ENCODE results near the gene CYTIP. TPM values are rescaled to one million over a fixed set of nuclear protein-coding genes. Genes with fewer than 3 reads are reported as not detected.
A peak's percentile ranks its signal among the peaks of the same experiment; 100 is the strongest.
"Not testable (repeated sequence)": the region's sequence is repeated elsewhere in the genome, so short reads cannot be mapped to it uniquely, and the experiment has no call there.

CYTIP gene
- total RNA-seq, 2 donors from 2014 or later: 5.1 to 6.6 TPM

DNA sequence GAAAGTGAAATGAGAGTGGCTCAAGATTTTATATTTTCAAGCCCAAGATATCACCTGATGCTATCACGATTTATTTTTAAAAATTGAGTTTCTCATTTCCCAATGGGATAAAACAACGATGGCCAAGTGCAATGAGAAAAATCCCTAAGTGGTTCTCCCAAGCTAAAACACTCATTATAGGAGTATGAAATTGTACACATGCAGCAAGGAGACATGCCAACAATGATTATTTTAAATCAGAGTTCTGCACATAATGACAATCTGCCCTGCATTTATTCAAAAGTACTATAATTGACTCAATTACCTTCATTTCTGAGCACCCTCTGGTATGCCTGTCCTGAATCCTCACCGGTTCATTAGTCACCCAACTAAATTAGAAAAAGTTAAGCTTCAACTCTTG lies 12.7 kb downstream of the CYTIP start:
- intact Hi-C loops (cut with DNase I, micrococcal nuclease): no loop called here
- no peak for ATAC-seq
- no peak for DNase-seq

DNA sequence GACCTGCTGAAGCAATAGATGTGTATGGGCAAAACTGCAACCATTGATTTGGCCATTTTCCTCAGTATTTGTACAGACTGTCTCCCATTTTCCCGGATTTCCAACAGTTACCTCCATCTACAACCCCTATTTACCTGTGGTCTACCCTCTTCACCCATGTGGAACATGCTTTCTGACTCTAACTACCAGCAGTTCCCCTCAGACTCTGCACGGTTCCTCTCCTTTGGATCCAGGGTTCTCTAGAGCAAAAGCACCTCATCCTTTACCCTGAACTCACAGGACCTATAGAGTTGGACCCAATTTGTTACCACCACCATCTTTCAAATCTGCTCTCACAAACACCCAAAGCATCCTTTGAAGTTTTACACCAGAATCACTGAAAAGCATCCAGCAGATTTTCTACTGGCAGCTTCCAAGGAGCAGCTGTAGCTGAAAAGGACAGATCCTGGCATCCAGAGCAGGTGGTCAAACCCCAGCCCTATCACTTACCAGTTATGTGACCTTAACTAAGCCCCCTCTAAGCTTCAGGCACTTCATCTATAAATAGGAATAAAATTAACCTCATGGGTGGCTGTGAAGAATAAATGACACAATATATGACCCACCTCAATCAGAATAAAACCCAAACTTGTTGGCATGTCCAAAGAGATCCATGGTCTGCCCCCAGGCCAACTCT lies 15.3 kb downstream of the CYTIP start:
- intact Hi-C loops (cut with DNase I, micrococcal nuclease): no loop called here
- no peak for ATAC-seq

DNA sequence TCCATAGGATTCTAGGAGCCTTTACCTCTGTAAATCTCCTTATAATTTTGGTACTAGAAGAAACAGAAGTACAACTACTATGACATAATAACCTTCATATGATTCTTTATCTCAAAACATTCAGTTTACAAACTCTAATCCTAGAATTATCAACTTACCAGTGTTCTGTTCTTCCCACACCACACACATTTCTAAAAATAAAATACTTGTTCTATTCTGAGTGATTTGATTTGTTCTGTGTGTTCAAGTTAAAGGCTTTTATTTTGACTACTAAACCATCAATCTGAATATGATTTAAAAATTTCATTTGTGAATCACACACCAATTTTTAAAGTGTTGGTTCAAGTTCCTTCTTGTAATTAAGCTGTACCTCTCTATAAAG lies 16.0 kb downstream of the CYTIP start:
- intact Hi-C loops (cut with DNase I, micrococcal nuclease): no loop called here
- DNase-seq: no peak
- ATAC-seq: no peak

More for the DNA sequence above, 15.3 kb downstream of the CYTIP start:
- DNase-seq: no peak

DNA sequence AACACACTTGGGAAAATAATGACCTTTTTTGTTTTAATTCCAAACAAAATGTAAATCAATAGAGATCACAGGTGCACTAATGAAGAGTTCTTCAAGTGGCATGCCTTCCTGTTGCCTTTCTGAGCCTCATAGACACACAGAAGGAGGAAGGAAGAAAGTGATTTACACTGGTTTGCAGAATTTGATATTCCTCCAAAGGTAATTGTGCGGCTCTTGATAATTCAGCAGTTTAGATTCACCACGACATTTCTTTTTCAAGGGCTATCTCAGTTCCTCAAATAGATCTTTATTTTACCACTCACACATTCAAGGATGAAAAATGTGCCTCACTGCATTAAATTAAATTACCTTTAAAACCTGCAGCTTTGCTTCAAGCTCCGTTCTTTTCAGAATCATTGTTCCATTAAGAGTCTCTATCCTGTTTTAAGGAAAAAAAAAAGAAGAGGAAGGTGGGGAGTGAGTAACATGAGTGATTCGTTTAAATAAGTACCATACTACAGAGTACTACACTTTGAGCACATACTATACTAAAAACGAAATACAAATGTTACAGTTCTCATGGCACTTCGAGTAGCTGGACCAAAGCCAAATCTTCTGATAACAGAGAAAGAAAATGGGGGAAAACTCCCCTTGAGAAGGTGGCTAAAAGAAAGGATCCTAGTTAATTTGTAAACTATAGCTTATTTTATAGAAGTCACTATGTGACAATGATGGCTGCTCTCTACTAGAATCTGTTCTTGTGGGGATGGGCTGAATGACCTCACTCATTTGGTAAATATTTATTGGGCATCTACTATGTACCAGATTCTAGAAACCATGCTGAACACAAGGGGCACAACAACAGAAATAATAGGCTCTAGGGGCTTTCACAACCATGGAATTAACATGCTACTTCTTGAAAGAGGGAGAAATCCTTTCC lies 16.6 kb downstream of the CYTIP start:
- intact Hi-C loops (cut with DNase I, micrococcal nuclease): no loop called here
- ATAC-seq: no peak
- no peak for DNase-seq

DNA sequence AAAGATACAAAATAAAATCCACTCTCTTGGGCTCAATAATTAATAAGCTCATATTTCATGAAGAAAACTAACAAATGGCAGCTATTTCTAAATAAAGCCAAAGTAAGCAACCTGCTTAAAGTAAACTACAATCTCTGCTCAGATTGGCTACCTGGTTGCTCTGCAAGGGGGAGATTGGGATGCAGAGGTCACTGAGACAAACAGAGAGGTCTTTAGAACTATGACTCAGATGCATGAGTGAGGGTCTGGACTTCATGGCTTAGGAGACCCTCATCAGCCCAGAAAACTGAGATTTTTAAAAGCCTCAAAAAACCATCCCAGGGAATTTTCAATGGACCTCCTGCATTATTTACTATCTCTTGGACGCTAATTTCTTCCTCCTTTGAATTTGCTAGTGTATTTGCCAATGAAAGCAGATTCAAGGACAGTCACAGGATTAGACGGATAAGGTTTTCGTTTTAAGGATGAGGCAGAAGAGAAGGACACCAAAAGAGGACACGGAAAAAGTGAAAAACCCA lies 17.4 kb downstream of the CYTIP start:
- ATAC-seq (no peak), DNase-seq (no peak)
- intact Hi-C loops (cut with DNase I, micrococcal nuclease): no loop called here

DNA sequence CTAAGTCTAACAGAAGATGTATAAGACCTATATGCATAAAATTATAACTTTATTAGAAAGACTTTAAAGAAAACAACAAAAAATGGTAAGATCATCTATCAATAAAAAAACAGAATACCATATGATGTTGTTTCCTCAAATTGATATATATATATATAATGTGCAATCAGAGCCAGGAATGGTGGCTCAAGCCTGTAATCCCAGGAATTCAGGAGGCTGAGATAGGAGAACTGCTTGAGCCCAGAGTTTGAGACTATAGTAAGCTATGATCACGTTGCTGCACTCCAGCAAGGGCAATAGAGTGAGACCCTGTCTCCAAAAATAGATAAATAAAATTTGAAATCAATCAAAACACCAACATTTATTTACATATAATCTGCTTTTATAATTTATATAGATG lies 19.5 kb downstream of the CYTIP start:
- ATAC-seq (no peak), DNase-seq (no peak)
- intact Hi-C loops (cut with DNase I, micrococcal nuclease): no loop called here

DNA sequence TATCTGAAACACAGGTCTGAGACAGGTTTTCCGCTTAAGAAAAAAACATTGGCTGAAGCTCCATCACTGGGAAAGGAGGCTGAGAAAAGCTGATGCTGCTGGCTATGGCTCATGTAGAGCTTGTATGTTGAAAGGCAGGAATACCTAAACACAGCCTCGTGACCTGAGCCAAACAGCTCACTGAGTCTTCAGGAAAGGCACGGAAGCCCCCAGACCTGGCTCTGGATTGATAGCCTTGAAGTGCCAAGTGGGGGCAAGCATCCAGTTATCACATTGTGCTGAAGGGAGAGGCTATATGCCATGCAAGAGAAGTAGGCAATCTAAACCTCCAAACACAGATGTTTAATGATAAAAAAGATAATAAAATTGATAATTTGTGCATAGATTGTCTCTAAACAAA lies 21.9 kb downstream of the CYTIP start:
- DNase-seq (no peak), ATAC-seq (no peak)
- intact Hi-C loops (cut with DNase I, micrococcal nuclease): no loop called here

DNA sequence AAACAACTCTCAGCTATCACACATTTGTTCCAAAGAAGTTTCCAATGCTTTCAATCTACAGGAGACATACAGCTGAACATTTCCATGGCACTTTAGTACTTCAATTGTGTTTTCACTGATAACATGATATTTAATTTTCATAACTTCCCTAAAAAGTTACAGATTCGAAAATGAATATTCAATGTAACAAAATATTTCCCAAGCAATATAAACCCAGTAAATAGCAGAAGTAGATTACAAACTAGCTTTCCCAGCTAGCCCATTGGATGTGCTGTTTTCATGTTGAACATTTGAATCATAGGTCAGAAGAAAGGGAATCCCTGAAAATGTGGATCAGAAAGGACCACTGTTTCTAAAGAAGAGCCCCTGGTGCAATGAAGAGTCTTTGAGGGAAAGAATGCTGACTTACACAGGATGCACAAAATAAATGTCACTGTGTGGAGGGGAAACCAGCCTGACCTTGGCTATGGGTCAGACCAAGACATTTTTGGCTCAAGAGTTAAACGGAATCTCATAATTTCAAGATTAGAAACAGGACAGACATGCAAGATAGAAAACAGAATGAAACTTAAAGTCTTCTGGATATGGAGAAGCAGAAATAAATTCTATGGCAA lies 22.5 kb downstream of the CYTIP start:
- intact Hi-C loops (cut with DNase I, micrococcal nuclease): no loop called here
- ATAC-seq (no peak), DNase-seq (no peak)

DNA sequence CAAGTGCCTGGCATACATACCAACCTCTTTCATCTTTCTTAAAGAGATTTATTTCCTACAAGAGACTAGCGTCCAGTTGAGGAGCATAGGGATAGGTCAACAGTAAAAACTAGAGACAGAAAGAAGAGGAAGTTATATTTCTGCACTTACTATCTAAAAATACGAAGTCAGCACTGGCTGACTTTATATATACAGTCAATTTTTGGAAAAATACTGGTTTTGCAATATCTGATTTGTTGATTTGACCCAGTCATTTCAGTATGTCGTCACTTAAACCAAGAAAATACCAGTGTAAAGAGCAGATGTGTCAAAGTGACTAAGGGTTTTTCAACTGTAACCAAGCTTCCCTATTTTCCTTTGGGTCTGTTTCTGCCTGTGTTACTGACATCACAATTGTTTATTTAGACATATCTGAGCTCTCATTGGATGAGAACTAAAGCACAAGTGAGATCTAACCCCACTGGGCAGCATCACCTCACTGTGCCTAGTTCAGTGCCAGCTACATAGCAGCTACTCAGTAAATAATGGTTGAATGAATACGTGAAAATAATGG lies 23.0 kb downstream of the CYTIP start:
- ATAC-seq: no peak
- intact Hi-C loops (cut with DNase I, micrococcal nuclease): no loop called here
- DNase-seq: no peak

DNA sequence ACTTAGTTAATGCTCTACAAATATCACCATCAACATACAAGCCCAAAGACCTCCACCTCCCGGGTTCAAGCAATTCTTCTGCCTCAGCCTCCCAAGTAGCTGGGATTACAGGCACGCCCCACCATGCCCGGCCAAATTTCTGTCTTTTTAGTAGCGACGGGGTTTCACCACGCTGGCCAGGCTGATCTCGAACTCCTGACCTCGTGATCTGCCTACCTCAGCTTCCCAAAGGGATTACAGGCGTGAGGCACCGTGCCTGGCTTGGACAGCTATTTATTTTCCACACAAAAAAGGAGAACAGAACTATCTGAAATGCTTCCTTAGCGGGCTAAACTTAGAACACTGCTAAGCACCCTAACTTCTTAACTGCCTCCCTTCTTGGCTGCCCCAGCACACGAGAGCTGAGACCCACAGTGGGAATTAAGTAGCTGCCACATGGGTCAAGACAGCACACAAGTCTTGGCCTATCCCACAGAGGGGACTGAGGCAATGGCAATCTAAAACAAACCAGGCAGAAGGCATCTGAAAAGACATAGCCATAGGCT lies 24.8 kb downstream of the CYTIP start:
- ATAC-seq (no peak), DNase-seq (no peak)
- intact Hi-C loops (cut with DNase I, micrococcal nuclease): no loop called here

DNA sequence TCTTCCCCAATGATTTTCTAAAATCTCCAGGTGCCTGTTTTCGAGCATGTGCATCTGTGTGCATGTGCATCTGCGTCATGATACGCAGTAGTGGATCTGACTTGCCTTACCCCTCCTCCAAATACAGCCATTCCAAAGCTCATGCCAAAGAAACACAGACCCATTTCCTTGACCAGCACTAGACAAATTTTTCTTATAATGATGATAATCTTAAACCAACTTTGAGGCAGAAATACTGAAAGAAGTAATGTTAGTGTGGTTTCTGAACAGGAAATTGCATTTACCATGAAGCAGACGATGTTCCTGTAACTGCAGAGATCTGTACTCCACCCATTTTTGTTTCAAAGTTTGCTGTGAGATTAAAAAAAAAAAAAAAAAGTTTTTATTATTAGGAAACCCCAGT lies 25.6 kb downstream of the CYTIP start:
- ATAC-seq: no peak
- no peak for DNase-seq
- intact Hi-C loops (cut with DNase I, micrococcal nuclease): no loop called here

DNA sequence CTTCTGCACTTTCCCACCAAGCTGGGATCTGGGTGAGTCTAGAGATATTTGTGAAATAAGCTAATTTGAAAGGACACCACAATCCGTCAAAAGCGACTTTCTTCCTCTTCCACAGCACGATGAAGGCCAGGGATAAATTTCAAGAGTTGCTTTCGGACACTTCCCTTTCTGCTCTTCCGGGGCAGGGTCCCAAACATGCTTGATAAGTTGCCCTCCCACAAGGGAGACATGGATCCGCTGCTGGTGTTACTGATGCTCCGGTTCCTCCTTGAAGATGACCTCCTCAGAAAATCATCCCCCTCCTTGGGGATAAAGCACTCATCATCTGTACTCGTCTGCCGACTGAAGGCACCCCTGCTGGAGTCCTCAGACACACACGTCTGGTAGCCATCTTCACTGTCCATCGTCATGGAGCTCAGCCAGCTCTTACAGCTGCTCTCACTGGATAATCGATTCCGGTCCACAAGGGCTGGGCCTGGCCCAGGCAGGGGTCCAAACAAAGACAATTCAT lies 28.2 kb downstream of the CYTIP start:
- intact Hi-C loops (cut with DNase I, micrococcal nuclease): no loop called here
- DNase-seq: no peak
- no peak for ATAC-seq

DNA sequence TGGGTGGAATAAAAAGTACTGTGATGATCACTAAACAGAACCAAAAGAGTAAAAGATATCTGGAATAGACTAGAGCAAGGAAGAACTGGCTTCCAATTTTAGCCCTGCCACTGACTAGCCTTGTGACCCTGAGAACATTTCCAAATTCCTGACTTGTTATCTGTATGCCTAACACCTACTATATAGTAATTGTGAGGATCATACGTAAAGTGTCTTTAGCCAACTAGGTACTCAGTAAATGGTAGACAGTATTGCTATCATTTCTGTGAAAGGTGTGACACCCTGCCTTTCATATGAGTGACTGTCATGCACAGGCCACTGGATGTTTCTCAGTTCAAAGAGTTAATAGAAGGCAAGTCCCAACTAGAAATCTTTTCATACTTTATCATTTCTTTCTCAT lies 29.8 kb downstream of the CYTIP start:
- intact Hi-C loops (cut with DNase I, micrococcal nuclease): no loop called here
- DNase-seq (no peak), ATAC-seq (no peak)

DNA sequence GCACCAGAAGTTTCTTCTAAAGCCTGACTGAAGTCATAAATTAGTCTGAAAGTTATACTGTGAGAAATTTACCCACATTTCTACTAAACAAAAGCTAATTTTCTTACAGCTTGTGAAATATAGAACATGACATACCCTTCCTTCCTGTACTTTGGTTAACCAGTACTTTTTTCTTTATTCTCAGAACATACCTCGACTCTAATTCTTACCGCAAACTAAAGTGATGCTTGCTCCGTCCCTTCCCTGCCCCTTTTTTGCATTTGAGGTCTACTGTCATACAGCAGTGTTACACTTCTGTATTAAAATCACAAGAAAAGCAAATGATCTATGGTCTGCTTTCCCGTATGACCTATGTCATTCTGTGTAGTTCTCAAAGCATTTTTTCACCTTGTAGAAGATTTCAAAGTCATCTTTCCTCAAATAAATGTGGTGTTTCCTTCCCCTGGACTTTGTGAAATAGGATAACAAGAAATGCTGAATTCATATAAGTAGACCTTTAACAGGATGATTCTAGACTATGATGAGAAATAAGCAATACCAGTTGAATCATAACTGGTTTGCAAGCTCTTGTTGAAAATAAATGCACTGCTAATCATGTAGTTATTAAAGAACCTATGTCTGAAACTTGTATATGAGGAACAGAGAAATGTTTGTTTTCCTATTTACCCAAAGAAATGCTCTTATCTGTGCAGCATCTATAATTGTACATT lies 30.4 kb downstream of the CYTIP start:
- DNase-seq: no peak
- intact Hi-C loops (cut with DNase I, micrococcal nuclease): no loop called here
- ATAC-seq: peak; percentile 50

DNA sequence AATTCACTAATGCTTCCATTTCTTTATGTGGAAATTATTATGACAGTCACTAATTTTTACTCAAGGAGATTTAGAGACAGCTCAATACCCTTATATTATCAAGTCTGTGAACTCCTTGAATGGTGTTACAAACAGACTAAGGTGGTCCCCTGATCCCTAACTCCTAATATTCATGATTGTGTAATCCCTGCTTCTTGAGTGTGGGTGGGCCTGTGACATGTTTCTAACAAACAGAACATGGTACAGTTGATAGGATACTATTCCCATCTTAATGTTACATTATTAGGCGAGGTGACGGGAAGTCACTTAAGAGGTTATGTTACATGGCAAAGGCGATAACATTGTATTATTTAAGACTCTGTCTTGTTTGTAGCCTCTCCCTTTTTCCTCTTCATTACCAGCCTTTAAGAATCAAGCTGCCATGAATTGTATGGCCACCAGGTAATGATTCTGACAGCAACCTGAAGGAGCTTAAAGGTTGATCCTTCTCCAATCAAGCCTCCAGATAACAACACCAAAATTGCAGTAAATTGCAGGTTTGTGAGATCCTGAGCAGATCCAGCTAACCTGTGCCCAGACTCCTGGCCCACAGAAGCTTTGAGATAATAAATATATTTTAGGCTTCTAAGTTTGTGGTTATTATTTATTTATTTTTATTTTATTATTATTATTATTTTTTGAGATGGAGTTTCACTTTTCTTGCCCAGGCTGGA lies 32.1 kb downstream of the CYTIP start:
- ATAC-seq: no peak
- intact Hi-C loops (cut with DNase I, micrococcal nuclease): no loop called here
- DNase-seq: no peak

DNA sequence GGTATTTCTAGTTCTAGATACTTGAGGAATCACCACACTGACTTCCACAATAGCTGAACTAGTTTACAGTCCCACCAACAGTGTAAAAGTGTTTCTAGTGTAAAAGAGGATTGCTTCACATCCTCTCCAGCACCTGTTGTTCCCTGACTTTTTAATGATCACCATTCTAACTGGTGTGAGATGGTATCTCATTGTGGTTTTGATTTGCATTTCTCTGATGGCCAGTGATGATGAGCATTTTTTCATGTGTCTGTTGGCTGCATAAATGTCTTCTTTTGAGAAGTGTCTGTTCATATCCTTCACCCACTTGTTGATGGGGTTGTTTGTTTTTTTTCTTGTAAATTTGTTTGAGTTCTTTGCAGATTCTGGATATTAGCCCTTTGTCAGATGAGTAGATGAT lies 38.5 kb downstream of the CYTIP start:
- DNase-seq; ATAC-seq; intact Hi-C loops (cut with DNase I, micrococcal nuclease): not testable (repeated sequence)

DNA sequence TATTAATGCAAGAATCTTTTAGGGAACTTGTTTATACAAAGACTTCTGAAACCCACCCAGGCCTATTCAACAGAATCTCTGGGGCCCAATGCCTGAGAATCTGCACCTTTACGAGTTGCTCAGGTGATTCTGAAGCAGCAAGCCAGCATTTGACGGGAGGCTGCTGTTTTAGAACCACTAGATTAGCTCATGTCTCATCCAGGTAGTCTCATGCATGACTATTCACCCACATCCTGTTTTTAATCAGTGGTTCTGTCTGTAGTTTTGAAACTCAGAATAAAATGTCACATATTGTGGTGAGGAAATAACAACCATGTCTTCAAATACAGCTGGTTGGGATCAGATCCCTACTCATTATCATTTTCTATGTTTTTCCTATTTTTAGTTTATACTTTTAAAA lies 39.5 kb downstream of the CYTIP start:
- intact Hi-C loops (cut with DNase I, micrococcal nuclease): no loop called here
- DNase-seq (no peak), ATAC-seq (peak; percentile 20)

Data from left colon (tissue), 2 donors.